Adipocyte (in vitro differentiated cells): ENCODE data around the gene KCNAB3.
A peak's percentile ranks its signal among the peaks of the same experiment; 100 is the strongest.

Experiments used
- DNase-seq: peaks from one replicate; pipeline ENCODE4 v3.0.0-alpha.2; 2015; ENCODE audit warnings: low read depth
- H3K27me3 ChIP-seq: replicated peaks from 2 replicates; pipeline ENCODE4 v1.7.0; 2013; ENCODE audit warnings: mild to moderate bottlenecking, low read length, moderate library complexity; ENCODE audit not compliant: control insufficient read depth, insufficient read depth
- H3K36me3 ChIP-seq: 2 replicates; pipeline ENCODE4 v1.7.0; 2013; ENCODE audit warnings: low read length, mild to moderate bottlenecking, moderate library complexity; ENCODE audit not compliant: control insufficient read depth, insufficient read depth, severe bottlenecking
- H3K4me1 ChIP-seq: 2 replicates; pipeline ENCODE4 v1.7.0; 2013; ENCODE audit warnings: mild to moderate bottlenecking, low read length, moderate library complexity; ENCODE audit not compliant: control insufficient read depth, insufficient read depth
- H3K4me3 ChIP-seq: 2 replicates; pipeline ENCODE4 v1.7.0; 2013; ENCODE audit warnings: mild to moderate bottlenecking, low read length, moderate library complexity
- H3K9ac ChIP-seq: 2 replicates; pipeline ENCODE4 v1.7.0; 2013; ENCODE audit warnings: mild to moderate bottlenecking, low read length, moderate library complexity
- H3K9me3 ChIP-seq: 2 replicates; pipeline ENCODE4 v1.7.0; 2013; ENCODE audit warnings: mild to moderate bottlenecking, low read length, moderate library complexity; ENCODE audit not compliant: control insufficient read depth

Gene KCNAB3

DNA sequence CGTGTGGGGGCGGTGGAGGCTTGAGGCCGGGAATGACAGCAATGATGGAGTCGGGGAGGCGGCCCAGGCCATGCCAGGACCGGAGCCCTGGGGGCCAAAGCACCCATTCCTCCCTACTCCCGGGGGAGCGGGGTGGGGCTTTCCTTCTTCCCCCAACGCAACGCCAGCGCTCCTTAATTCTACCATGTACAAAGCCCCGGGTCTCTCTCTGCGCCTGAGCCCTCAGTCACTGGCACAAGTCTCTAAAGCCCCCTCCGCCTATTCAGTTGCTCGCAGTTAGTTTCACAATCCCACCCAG is 13.3 kb downstream of the KCNAB3 start:
- Histone ChIP-seq H3K4me1 (peaks cover 17% of the 10 kb centered on the region), H3K36me3 (peaks cover 7% of the 10 kb centered on the region), H3K4me3 (peak overlapping the region; percentile 82), H3K27me3 (no peaks in the 10 kb centered on the region), H3K9me3 (no peaks in the 10 kb centered on the region), H3K9ac (peak overlapping the region; percentile 84)
- DNase-seq = no peak

- H3K4me3 ChIP-seq = peak within 1 kb of the TSS; percentile 82
- H3K9me3 ChIP-seq = no peaks in the 10 kb centered on the region
- H3K9ac ChIP-seq = peak within 1 kb of the TSS; percentile 84
- peaks cover 17% of the 10 kb centered on the region for H3K4me1 ChIP-seq
- peaks cover 11% of the 10 kb centered on the region for H3K36me3 ChIP-seq
- no peaks in the 10 kb centered on the region for H3K27me3 ChIP-seq
- DNase-seq = peak; percentile 99
Measured at GRCh38 chr17:7915611-7916384, 13.9 kb downstream of the KCNAB3 start, which contains the start of gene RNF227. Gene RNF227 (minus strand): TSS chr17:7916289. CDS start chr17:7916195, 94 bp downstream.

DNA sequence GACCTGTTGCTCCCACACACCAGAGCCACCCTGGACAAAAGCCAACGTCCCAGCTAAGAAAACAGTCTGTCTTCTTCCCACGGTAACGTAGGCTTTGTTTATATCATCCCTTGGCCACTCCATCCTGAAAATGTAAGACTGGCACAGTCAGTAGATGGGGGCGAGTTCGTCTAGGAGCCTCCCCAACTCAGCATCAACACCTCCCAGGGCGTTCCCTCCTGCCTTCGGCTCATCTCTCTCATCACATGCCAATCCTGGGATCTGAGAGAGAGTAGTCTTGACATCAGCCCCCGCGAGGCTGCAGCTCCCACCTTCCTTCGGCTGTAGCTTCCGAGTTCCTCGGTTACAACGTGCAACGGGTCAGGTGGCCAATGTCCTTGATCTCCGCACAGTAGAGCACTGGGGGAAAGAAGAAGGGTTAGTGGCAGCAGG is 14.5 kb downstream of the KCNAB3 start:
- peak overlapping the region; percentile 84 for H3K9ac ChIP-seq
- DNase-seq = no peak
- H3K4me1 ChIP-seq = peaks cover 17% of the 10 kb centered on the region
- H3K4me3 ChIP-seq = peak overlapping the region; percentile 82
- H3K27me3 ChIP-seq = no peaks in the 10 kb centered on the region
- H3K36me3 ChIP-seq = peaks cover 17% of the 10 kb centered on the region
- H3K9me3 ChIP-seq = no peaks in the 10 kb centered on the region

DNA sequence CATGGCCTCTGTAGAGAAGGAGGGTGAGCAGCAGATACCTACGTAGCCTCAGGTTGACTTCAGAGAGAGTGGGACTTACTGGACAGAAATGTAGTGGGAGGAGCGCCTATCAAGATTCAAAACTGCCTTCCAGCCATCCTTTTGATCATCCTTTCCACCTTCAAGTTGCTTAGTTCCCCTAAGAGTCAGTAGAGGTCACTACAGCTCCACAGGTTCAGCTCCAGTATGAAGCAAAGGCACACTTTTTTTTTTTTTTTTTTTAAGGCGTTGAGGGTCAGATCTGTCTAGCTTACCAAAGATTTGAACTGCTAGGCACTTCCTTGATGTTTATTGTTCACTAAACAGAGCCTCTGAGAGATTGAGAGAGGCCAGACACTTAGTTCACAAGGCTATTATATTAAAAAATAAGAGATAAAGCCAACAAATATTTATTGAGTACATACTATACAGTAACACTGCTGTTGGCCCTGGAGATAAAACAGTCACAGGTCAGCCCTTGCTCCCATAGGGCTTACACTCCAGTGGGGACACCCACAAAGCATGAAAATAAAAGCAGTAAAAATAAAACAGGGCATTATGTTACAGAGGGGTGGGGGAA is 16.6 kb downstream of the KCNAB3 start:
- Histone ChIP-seq H3K9ac (peak overlapping the region; percentile 66), H3K36me3 (peaks cover 38% of the 10 kb centered on the region), H3K9me3 (no peaks in the 10 kb centered on the region), H3K27me3 (no peaks in the 10 kb centered on the region), H3K4me1 (peaks cover 17% of the 10 kb centered on the region), H3K4me3 (no peak overlapping the region)
- DNase-seq = peak; percentile 71

DNA sequence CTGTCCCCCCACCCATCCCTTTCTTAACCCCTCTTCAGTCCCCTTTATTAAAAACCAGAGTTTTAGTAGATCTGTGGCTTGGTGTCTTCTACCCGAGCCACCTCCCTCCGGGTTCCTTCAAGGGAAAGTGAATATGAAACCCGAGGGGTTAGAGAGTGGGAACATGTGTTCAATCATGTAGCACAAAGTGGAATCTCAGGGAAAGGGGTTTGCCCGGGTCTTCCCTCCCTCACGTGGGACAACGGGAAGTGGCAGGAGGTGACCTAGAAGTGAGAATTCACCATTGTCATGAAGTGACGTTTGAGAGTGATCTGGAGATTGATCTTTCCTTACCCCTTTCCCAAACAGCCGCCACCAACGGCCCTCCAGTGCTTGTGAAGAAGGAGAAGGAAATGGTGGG is 18.5 kb downstream of the KCNAB3 start:
- Histone ChIP-seq H3K9me3 (no peaks in the 10 kb centered on the region), H3K27me3 (no peaks in the 10 kb centered on the region), H3K4me3 (no peak overlapping the region), H3K36me3 (peaks cover 57% of the 10 kb centered on the region), H3K4me1 (peaks cover 9% of the 10 kb centered on the region), H3K9ac (no peak overlapping the region)
- DNase-seq = no peak

DNA sequence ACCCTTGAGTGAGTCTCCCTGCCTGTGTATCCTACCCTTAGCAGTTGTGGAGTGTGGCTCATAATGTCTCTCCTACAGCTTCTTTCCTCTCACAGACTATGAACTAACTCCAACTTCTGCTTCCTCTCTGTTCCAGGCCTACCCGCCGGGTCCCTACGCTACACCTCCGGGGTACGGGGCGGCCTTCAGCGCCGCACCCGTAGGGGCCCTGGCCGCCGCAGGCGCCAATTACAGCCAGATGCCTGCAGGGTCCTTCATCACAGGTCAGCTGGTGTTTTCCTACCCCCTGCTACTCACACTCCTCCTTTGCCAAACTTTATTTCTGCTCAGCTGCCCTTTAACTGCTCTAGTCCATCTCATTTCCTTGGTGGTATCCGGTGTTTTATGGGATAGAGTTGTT is 18.9 kb downstream of the KCNAB3 start:
- DNase-seq = no peak
- H3K27me3 ChIP-seq = no peaks in the 10 kb centered on the region
- H3K36me3 ChIP-seq = peaks cover 61% of the 10 kb centered on the region
- no peak overlapping the region for H3K9ac ChIP-seq
- H3K4me1 ChIP-seq = peaks cover 8% of the 10 kb centered on the region
- no peaks in the 10 kb centered on the region for H3K9me3 ChIP-seq
- H3K4me3 ChIP-seq = no peak overlapping the region

DNA sequence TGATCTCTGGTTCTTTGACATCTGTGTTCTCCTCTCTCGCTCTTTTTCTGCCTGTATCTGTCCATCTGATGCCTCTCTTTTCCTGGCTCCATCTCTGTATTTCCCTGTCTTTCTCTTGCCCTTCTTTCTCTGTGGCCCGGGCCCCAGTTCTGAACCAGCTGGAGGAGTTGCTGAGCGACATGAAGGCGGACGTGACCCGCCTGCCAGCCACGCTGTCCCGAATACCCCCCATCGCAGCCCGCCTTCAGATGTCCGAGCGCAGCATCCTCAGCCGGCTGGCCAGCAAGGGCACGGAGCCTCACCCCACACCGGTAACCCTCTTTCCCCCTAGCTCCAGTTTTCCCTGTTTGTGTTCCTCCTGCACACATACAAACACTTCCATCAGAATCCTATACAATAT is 19.4 kb downstream of the KCNAB3 start:
- peaks cover 6% of the 10 kb centered on the region for H3K4me1 ChIP-seq
- H3K9ac ChIP-seq = no peak overlapping the region
- H3K9me3 ChIP-seq = no peaks in the 10 kb centered on the region
- H3K4me3 ChIP-seq = no peak overlapping the region
- DNase-seq = no peak
- no peaks in the 10 kb centered on the region for H3K27me3 ChIP-seq
- H3K36me3 ChIP-seq = peaks cover 66% of the 10 kb centered on the region

DNA sequence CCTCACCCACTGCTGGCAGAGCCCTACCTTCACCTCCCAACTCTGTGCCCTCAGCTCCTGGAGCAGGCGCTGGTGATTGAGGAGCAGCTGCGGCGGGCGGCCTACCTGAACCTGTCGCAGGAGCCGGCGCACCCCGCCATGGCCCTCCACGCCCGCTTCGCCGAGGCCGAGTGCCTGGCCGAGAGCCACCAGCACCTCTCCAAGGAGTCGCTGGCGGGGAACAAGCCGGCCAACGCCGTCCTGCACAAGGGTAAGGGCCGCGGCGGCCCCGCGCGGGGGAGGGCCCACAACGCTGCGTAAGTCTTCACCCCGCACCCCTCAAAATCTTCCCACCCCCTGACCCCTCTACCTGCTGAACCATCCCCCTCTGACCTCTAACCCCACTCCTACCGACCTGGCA is 20.6 kb downstream of the KCNAB3 start:
- no peak for DNase-seq
- Histone ChIP-seq H3K27me3 (no peaks in the 10 kb centered on the region), H3K9me3 (no peaks in the 10 kb centered on the region), H3K36me3 (peaks cover 77% of the 10 kb centered on the region), H3K9ac (no peak overlapping the region), H3K4me3 (no peak overlapping the region), H3K4me1 (no peaks in the 10 kb centered on the region)

GRCh38 chr17:7903154-7904103 is 26.2 kb downstream of the KCNAB3 start:
- Histone ChIP-seq H3K9ac (no peak overlapping the region), H3K4me1 (no peaks in the 10 kb centered on the region), H3K4me3 (no peak overlapping the region), H3K36me3 (peaks cover 93% of the 10 kb centered on the region), H3K27me3 (no peaks in the 10 kb centered on the region), H3K9me3 (no peaks in the 10 kb centered on the region)
- no peak for DNase-seq

- no peaks in the 10 kb centered on the region for H3K9me3 ChIP-seq
- peak overlapping the region; percentile 72 for H3K9ac ChIP-seq
- H3K36me3 ChIP-seq = peaks cover 76% of the 10 kb centered on the region
- H3K4me3 ChIP-seq = no peak overlapping the region
- no peaks in the 10 kb centered on the region for H3K27me3 ChIP-seq
- peaks cover 9% of the 10 kb centered on the region for H3K4me1 ChIP-seq
- DNase-seq = peak; percentile 39
Measured at GRCh38 chr17:7897773-7898172, 31.9 kb downstream of the KCNAB3 start.

- Histone ChIP-seq H3K27me3 (no peaks in the 10 kb centered on the region), H3K9ac (peak overlapping the region; percentile 72), H3K4me1 (peaks cover 9% of the 10 kb centered on the region), H3K36me3 (peaks cover 71% of the 10 kb centered on the region), H3K4me3 (no peak overlapping the region), H3K9me3 (no peaks in the 10 kb centered on the region)
- DNase-seq = no peak
Measured at GRCh38 chr17:7897090-7897489, 32.6 kb downstream of the KCNAB3 start.
